Glutamatergic neuron (in vitro differentiated cells): ENCODE data around the gene LRRC3. TPM values are rescaled to one million over a fixed set of nuclear protein-coding genes. Genes with fewer than 3 reads are reported as not detected.

Experiments used
- DNase-seq: peaks from one replicate; pipeline ENCODE4 v3.0.0; 2022
- H3K27ac Mint-ChIP-seq: one replicate; pipeline ENCODE4 v1.8.0; 2020; ENCODE audit warnings: mild to moderate bottlenecking, mixed read lengths, inconsistent platforms; ENCODE audit not compliant: unreplicated experiment
- H3K27me3 Mint-ChIP-seq: one replicate; pipeline ENCODE4 v1.8.0; 2020; ENCODE audit warnings: mild to moderate bottlenecking, moderate library complexity, mixed read lengths, inconsistent platforms; ENCODE audit not compliant: unreplicated experiment
- H3K36me3 Mint-ChIP-seq: one replicate; pipeline ENCODE4 v1.8.0; 2020; ENCODE audit warnings: mild to moderate bottlenecking, mixed read lengths, inconsistent platforms; ENCODE audit not compliant: unreplicated experiment
- H3K4me1 Mint-ChIP-seq: one replicate; pipeline ENCODE4 v1.8.0; 2020; ENCODE audit warnings: mild to moderate bottlenecking, low read depth, mixed read lengths, inconsistent platforms; ENCODE audit not compliant: unreplicated experiment
- H3K4me3 Mint-ChIP-seq: one replicate; pipeline ENCODE4 v1.8.0; 2020; ENCODE audit warnings: mild to moderate bottlenecking, mixed read lengths, inconsistent platforms; ENCODE audit not compliant: unreplicated experiment
- H3K9me3 Mint-ChIP-seq: one replicate; pipeline ENCODE4 v1.8.0; 2020; ENCODE audit warnings: mild to moderate bottlenecking, moderate library complexity, mixed read lengths, inconsistent platforms; ENCODE audit not compliant: unreplicated experiment
- CTCF ChIP-seq: fragments of 200-600 bp; sonication (generic); IDR thresholded peaks from one replicate; pipeline ENCODE4 v1.5.0; 2021; ENCODE audit not compliant: partially characterized antibody, unreplicated experiment
- total RNA-seq: library from RNA; stranded (reverse); fragmentation: NEBNext Ultra II Directional; extraction: Animal tissue kit (Norgen Biotek cat#: 25700); gene quantifications from one replicate; pipeline ENCODE4 v1.2.1, GENCODE V29; 2021; ENCODE audit not compliant: unreplicated experiment

Gene LRRC3
- total RNA-seq, 1 donor from 2014 or later = 5.8 TPM

GRCh38 chr21:44503901-44504399 is 48.6 kb downstream of the LRRC3 start:
- no peaks in the 10 kb centered on the region for H3K36me3 Mint-ChIP-seq
- TF ChIP-seq CTCF = no peak
- peaks cover 2% of the 10 kb centered on the region for H3K27me3 Mint-ChIP-seq
- no peak for DNase-seq
- H3K4me3 Mint-ChIP-seq = no peak overlapping the region
- peaks cover 3% of the 10 kb centered on the region for H3K4me1 Mint-ChIP-seq
- peaks cover 1% of the 10 kb centered on the region for H3K9me3 Mint-ChIP-seq
- no peak overlapping the region for H3K27ac Mint-ChIP-seq

- Mint-ChIP-seq H3K4me3 (no peak overlapping the region), H3K27me3 (peaks cover 4% of the 10 kb centered on the region), H3K36me3 (no peaks in the 10 kb centered on the region), H3K4me1 (peaks cover 3% of the 10 kb centered on the region), H3K9me3 (no peaks in the 10 kb centered on the region), H3K27ac (no peak overlapping the region)
- TF ChIP-seq CTCF = no peak
- no peak for DNase-seq
Observed at GRCh38 chr21:44505673-44506278, 50.5 kb downstream of the LRRC3 start.

GRCh38 chr21:44506279-44507255 is 51.3 kb downstream of the LRRC3 start:
- Mint-ChIP-seq H3K4me1 (peaks cover 3% of the 10 kb centered on the region), H3K4me3 (no peak overlapping the region), H3K9me3 (no peaks in the 10 kb centered on the region)

GRCh38 chr21:44507673-44508425 is 52.5 kb downstream of the LRRC3 start:
- no peaks in the 10 kb centered on the region for H3K4me1 Mint-ChIP-seq

More at GRCh38 chr21:44506279-44507255, 51.3 kb downstream of the LRRC3 start:
- Mint-ChIP-seq H3K27ac (no peak overlapping the region), H3K36me3 (no peaks in the 10 kb centered on the region), H3K27me3 (peaks cover 4% of the 10 kb centered on the region)
- no peak for TF ChIP-seq CTCF
- no peak for DNase-seq

More at GRCh38 chr21:44507673-44508425, 52.5 kb downstream of the LRRC3 start:
- no peak overlapping the region for H3K4me3 Mint-ChIP-seq
- DNase-seq = peak; percentile 8
- H3K27ac Mint-ChIP-seq = no peak overlapping the region
- TF ChIP-seq CTCF = no peak
- H3K36me3 Mint-ChIP-seq = no peaks in the 10 kb centered on the region
- no peaks in the 10 kb centered on the region for H3K9me3 Mint-ChIP-seq
- H3K27me3 Mint-ChIP-seq = peaks cover 4% of the 10 kb centered on the region
